ENCODE measurements around the gene ALDH2.
"Not testable (repeated sequence)": the region's sequence is repeated elsewhere in the genome, so short reads cannot be mapped to it uniquely, and the experiment has no call there.

ALDH2 gene

DNA sequence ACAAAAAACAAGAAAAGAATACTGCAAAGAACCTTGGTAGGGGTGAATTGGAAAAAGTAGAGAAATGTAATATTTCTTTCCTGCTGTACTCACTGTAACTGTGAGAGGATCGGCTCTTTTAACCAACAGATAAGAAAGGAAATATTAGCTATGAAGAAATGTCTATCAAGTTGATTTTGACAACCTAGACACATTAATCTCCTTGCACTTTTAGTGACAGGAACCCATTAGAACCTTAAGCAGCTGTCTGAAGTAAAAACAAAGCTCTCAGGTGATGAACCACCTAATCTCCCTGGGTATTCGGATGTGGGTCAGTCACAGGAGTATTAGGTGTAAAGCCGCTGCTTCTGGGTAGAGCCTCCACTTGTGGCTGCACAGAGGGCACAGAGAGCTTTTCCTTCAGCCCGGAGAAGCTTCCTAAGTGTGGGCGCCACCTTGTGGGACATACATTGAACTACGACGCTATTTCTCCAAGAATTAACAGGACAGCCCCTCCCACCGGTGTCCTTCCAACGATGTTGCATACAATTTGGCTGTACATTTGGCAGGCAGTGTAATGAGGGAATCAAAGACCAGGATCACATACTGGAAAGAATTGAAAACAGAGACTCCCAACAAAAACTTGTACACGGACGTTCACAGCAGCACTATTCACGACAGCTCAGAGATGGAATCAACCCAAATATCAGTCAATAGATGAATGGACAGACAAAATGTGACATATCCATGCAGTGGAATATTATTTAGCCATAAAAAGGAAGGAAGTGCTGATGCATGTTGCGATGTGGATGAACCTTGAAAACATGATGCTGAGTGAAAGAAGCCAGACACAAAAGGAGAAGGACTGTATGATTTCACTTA lies 46.4 kb downstream of the ALDH2 start:
- TF ChIP-seq CTCF (IDR thresholded peaks at IDR 0.05; ENCODE audit: control insufficient read depth, insufficient read depth, low read depth, low read length, missing control alignments): peak; percentile 86
- peak; percentile 52 for DNase-seq (ENCODE audit: low read depth)
- no peak overlapping the region for H3K4me3 ChIP-seq (ENCODE audit: control insufficient read depth, low read depth, low read length)

- TF ChIP-seq CTCF (IDR thresholded peaks at IDR 0.05; ENCODE audit: control insufficient read depth, insufficient read depth, low read depth, low read length, missing control alignments): no peak
- H3K4me3 ChIP-seq (ENCODE audit: control insufficient read depth, low read depth, low read length): no peak overlapping the region
- DNase-seq (ENCODE audit: low read depth): no peak
These were observed 49.4 kb downstream of the ALDH2 start for GRCh38 chr12:111816065-111816615.

DNA sequence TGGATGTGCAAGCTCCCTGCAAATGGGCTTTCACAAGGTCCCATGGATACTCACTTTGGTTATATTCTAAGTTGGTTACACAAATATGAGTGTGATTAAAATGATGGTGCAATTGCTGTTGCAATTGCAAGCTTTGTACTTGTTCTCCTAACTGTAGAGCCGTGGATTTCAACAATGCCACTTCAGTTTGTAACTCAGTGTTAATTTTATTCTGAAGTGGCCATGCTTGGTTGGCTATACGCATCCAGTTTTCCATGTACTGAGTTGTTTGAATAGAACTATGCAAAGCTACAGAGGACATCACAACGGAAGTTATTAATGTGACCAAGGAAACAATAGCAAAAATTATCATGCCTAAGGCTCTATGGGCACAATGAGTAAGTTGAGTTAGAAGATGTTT lies 50.2 kb downstream of the ALDH2 start:
- not testable (repeated sequence) for DNase-seq (ENCODE audit: low read depth); H3K4me3 ChIP-seq (ENCODE audit: control insufficient read depth, low read depth, low read length)

DNA sequence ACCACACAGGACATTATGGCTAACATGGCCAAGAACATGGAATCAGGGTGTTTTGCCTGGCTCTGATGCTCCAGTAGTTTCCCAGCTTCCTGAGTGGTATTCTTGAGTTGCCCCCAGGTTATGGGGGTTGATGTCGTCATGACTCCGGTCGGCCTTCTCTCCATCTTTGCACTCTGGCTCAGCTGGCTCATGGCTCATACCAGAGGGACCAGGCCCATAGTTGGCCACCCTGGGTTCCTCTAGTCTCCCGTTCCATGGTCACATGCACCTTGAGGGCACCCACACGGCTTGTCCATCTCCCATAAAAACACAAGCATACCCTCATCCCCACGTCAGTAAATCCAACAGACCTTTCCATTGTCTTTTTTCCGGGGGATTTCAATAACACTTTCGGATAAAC lies 51.6 kb downstream of the ALDH2 start:
- H3K4me3 ChIP-seq (ENCODE audit: control insufficient read depth, low read depth, low read length): no peak overlapping the region
- DNase-seq (ENCODE audit: low read depth): no peak
- TF ChIP-seq CTCF (IDR thresholded peaks at IDR 0.05; ENCODE audit: control insufficient read depth, insufficient read depth, low read depth, low read length, missing control alignments): no peak

DNA sequence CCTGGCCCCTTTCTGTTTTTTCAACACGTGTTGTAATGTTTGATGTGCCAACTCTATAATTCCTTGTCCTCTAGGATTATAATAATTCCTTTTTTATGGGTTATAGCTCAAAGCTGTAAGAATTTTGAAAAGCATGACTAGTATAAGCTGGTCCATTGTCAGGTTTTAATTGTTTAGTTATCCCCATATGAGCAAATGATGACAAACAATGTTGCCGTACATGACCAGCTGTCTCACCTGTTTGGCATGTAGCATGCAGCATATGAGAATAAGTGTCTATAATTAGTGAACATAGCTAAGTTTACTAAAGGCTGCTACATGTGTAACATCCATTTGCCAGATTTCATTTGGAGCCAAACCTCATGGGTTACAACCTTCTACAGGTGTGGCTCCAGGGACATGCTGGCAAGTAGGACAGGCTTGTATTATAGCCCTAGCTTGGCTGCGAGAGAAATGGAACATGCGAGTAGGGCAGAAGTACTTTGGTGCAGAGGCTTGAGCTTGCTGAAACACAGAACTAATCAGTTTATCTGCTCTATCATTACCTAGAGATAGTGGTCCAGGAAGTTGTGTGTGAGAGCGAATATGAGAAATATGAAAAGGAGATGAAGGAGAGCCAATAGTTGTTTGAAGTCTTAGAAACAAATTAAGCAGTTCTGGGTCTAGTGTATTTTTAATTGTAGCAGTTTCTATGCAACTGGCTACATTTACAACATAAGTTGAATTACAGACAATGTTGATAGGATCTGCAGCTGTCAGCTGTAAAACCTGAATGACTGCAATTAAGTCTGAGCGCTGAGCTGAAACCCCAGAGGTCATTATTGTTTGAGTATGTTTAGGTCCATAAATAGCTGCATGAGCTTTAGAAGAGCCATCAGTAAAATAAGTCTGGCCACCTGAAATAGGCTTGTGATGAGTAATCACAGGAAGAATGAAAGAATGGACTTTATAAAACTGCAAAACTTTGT lies 52.7 kb downstream of the ALDH2 start:
- no peak for TF ChIP-seq CTCF (IDR thresholded peaks at IDR 0.05; ENCODE audit: control insufficient read depth, insufficient read depth, low read depth, low read length, missing control alignments)

DNA sequence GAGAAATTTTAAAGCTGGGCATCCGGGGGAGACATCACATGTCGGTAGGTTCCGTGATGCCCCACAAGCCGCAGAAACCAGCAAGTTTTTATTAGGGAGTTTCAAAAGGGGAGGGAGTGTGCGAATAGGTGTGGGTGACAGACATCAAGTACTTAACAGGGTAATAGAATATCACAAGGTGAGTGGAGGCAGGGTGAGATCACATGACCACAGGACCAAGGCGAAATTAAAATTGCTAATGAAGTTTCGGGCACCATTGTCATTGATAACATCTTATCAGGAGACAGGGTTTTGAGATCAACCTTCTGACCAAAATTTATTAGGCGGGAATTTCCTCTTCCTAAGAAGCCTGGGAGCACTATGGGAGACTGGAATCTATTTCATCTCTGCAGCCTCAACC lies 54.1 kb downstream of the ALDH2 start:
- DNase-seq (ENCODE audit: low read depth); H3K4me3 ChIP-seq (ENCODE audit: control insufficient read depth, low read depth, low read length): not testable (repeated sequence)

More for the DNA sequence above, 52.7 kb downstream of the ALDH2 start:
- DNase-seq (ENCODE audit: low read depth): no peak
- no peak overlapping the region for H3K4me3 ChIP-seq (ENCODE audit: control insufficient read depth, low read depth, low read length)

DNA sequence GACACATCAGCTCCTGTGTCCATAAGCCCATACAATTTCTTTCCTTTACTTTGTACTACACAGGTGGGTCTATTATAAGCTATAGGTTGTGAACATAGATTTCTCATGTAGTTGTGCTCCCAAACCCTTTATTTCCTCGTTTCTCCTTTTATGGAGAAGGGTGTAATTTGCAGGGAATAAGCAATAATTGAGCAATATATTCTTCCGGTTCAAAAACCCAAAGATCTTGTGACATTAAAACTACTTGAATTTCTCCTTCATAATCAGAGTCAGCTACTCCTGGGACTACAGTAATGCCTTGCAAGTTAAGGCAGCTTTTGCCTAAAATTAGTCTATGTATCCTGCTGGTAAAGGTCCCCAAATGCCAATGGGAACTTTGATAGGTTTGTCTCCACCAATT lies 56.2 kb downstream of the ALDH2 start:
- no peak for TF ChIP-seq CTCF (IDR thresholded peaks at IDR 0.05; ENCODE audit: control insufficient read depth, insufficient read depth, low read depth, low read length, missing control alignments)
- no peak overlapping the region for H3K4me3 ChIP-seq (ENCODE audit: control insufficient read depth, low read depth, low read length)
- no peak for DNase-seq (ENCODE audit: low read depth)
